T follicular helper cell (primary cell): ENCODE measurements around the gene TH.
"Not testable (repeated sequence)": the region's sequence is repeated elsewhere in the genome, so short reads cannot be mapped to it uniquely, and the experiment has no call there.

Experiments used
- DNase-seq: peaks from one replicate; pipeline ENCODE4 v3.0.0-alpha.2; 2020; ENCODE audit warnings: low read depth

The TH gene

GRCh38 chr11:2178055-2178773 is 6.6 kb upstream of the TH start:
- not testable (repeated sequence) for DNase-seq

DNA sequence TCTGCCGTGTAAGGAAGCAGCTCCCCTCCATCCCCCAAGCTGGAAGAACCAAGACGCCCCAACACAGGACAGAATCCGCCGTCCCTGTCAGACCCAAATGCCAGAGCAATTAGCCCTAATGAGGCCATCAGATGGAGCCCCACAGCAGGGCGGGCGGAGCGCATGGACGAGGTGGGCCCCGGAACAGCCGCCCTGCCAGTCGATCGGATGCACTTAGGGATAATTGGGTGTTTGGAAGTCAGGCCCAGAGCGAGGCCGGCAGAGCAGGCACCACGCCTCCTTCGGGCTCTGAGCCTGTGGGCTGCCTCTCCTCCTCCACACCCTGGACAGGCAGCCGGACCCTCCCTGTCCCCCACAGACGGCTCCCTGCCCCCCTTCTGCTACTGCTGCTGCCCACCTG is 5.5 kb upstream of the TH start:
- no peak for DNase-seq

GRCh38 chr11:2176389-2176900 is 4.8 kb upstream of the TH start:
- DNase-seq = no peak

GRCh38 chr11:2175659-2176058 is 4.0 kb upstream of the TH start:
- no peak for DNase-seq

DNA sequence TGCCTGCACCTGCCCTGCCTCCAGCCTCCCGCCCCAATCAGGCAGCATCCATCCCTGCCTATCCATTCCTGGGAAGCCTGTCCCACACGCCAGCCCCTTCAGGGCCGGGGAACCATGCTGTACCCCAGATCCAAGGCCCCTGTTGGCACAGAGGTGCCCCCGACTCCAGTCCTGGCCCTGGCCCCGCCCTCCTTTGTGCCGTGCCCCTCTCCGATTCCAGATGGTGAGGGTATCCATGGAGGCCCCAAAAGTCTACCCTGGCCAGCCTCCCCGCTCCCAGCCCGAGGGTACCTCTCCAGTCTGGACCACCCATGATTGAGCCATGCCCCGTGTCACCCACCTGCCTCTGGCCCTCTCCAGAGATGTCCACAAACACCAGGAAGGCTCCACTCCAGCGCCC is 2.7 kb upstream of the TH start:
- no peak for DNase-seq

DNA sequence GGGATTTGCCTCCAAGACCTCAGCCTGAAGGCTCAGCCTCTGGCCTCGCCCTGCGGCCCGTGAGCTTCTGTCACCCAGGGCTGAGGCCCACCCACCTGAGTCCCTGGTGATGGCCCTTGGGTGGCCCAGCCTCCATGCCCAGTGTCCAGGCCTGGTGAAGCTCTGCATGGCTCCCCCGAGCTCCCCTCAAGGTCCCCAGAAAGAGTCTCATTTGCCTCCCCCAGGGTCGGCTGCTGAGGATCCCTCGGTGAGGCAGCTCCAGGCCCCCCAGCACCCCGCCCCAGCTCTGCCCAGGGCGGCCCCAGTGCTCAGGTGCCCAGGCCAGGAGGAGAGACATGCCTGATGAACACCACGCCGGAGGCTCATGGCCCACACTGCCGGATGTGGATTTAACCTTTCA is 2.1 kb upstream of the TH start:
- no peak for DNase-seq

GRCh38 chr11:2173150-2173693 is 1.6 kb upstream of the TH start:
- no peak for DNase-seq

GRCh38 chr11:2172676-2173075 is 1.1 kb upstream of the TH start:
- no peak for DNase-seq

GRCh38 chr11:2169626-2170570 is 1.7 kb downstream of the TH start:
- no peak for DNase-seq

- no peak for DNase-seq
Observed at GRCh38 chr11:2169005-2169378, 2.6 kb downstream of the TH start.

GRCh38 chr11:2168286-2169004 is 3.2 kb downstream of the TH start:
- no peak for DNase-seq

DNA sequence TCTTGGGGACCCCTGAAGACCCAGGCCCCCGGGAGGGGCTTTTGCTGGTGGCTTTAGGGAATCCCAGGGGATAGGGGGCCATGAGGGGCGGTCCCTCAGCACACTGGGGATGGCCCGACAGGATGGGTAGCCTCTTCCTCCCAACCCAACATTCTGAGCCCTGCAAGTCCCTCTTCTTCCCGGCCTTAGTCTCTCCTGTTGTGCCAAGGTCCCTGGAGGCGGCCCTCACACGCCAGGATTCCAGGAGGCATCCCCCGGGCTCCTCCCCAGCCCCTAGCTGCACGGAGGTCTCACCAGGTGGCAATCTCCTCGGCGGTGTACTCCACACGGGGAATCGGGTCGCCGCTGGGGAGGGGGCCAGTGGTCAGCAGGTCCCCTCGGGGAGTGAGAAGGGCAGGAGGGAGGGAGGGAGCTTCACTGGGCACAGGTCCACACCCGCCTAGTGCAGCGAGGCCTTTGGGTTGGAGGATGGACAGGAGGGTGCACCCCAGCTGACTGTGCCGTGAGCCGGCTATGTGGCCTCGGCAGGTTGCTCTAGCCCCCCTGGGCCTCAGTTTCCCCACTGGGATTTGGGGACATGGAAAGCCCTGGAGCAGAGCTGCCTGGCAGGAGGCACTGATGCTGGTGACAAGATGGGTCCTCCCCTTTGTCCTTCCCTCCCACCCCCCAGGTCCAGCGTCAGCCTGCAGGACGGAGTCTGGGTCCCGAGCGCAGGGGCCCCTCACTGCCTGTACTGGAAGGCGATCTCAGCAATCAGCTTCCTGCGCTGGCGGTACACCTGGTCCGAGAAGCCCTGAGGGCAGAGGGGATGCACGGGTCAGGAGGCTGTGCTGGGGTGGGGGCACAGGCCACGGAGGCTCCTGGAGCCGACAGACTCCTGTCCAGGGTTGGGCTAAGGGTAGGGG is 4.2 kb downstream of the TH start:
- DNase-seq = no peak

GRCh38 chr11:2166091-2166851 is 5.3 kb downstream of the TH start:
- peak; percentile 12 for DNase-seq

DNA sequence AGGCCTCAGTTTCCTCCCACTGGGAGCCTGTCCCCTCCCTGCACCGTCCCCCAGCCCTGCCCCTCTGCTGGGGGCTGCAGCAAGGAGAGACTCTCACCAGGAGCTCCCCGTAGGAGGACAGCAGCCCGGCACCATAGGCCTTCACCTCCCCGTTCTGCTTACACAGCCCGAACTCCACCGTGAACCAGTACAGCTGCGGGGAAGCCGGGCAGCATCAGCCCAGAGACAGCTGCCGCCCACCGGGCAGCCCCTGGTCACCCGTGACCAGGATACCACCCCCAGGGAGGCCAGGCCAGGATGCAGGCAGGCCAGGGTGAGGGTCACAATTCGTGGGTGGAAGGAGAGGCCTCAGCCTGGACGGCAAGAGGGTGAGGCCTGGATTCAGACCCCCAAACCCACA is 6.0 kb downstream of the TH start:
- DNase-seq = no peak

- no peak for DNase-seq
Observed at GRCh38 chr11:2164861-2165555, 6.6 kb downstream of the TH start.

DNA sequence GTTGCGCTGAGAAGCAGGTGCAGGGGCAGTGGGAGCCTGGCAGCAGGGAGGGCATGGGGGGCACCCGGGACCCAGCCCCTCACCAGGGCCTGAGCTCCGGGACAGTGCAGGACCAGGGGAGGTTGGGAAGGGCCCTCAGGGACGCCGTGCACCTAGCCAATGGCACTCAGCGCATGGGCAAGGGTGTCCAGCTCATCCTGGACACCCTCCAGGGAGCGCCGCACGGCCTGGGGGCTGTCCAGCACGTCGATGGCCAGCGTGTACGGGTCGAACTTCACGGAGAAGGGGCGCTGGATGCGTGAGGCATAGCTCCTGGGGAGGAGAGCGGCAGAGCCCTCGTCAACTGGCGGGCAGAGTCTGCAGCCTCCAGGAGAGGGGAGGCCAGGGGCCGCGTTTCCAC is 7.5 kb downstream of the TH start:
- no peak for DNase-seq

GRCh38 chr11:2163428-2163978 is 8.1 kb downstream of the TH start:
- no peak for DNase-seq

DNA sequence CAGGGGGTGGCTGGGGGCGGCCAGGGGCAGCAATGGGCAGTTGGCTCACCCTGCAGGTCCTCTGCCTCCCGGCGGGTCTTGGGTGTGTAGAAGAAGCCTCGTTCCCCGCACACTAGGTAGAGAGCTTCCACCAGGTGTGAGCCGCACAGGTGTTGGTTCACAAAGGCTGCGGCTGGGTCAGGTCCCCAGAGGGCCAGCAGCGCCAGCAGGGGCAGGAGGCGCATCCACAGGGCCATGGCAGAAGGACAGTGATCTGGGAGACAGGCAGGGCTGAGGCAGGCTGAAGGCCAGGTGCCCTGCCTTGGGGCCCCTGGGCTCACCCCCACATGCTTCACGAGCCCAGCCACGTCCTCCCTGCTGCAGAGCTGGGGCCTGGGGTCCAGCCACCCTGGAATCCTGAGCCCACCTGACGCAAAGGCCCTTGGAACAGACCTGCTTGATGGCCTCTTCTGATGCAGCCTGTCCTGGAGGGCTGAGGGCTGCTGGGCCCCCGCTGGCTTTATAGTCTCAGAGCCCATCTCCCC is 10.8 kb downstream of the TH start, which contains the start of gene INS:
TSS of gene INS (minus strand) at position 474 of the 524 bp plus-strand sequence. CDS start at position 236, 238 bp downstream.
- no peak for DNase-seq
